Measurements from ENCODE around the gene HS1BP3. TPM values are rescaled to one million over a fixed set of nuclear protein-coding genes. Genes with fewer than 3 reads are reported as not detected.

Gene HS1BP3
- total and polyA plus RNA-seq, 2 of the 13 experiments (the other 11 are each of a cell fraction or from before 2014, with no cell fraction given), result 15.2 to 22.0 TPM

DNA sequence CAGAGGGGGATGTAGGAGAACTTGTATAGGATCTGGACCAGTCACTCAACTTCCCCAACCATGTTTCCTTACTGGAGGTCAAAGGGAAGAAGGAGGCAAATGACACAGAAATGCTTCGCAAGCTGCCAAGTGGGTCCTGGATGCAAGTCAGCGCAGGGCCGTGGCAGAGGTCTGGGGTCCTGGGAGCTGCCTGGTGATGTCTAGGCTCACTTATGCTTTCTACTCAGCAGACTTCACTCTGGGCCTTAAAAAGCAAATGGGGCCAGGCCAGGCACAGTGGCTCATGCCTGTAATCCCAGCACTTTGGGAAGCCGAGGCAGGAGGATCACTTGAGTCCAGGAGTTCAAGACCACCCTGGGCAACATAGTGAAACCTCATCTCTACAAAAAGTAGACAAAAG, 19.9 kb downstream of the HS1BP3 start:
- intact Hi-C loops (cut with micrococcal nuclease; ENCODE audit: unreplicated experiment) (no loop called here), in situ Hi-C loops (cut with HindIII; ENCODE audit: extremely low pct_ligation_motif_present, low pct_unique_long_range_greater_than_20kb) (no loop called here)
- DNase-seq (ENCODE audit: low spot score) (no peak), FAIRE-seq (no peak), ATAC-seq (no peak)
- Histone ChIP-seq H3K79me2 (ENCODE audit: insufficient read depth, low read length) (no peaks in the 10 kb centered on the region), H3K27me3 (ENCODE audit: control insufficient read depth in 1 of 2, insufficient read depth in 2 of 2, low read length in 2 of 2) (no peaks in the 10 kb centered on the region), H3K9me3 (ENCODE audit: low read length) (no peaks in the 10 kb centered on the region), H3K9ac (ENCODE audit: insufficient read depth, low read depth, low read length) (no peak overlapping the region), H2AFZ (ENCODE audit: low read length) (no peak overlapping the region), H3K36me3 (replicated peaks in 1 of 2; ENCODE audit: control insufficient read depth in 1 of 2, insufficient read depth in 2 of 2, low read length in 2 of 2) (0 out of 5 replicates have a peak, but pooled peaks cover 0 to 1% of the 10 kb centered on the region in 2 experiments), H3K4me2 (ENCODE audit: low read depth, low read length) (no peak overlapping the region), H4K20me1 (ENCODE audit: insufficient read depth, low read length) (no peaks in the 10 kb centered on the region), H3K4me1 (ENCODE audit: insufficient read depth, low read length) (peaks cover 52% of the 10 kb centered on the region), H3K27ac (ENCODE audit: extremely low read length, insufficient read depth, low read length) (no peak overlapping the region), H3K4me3 (replicated peaks in 1 of 3; ENCODE audit: insufficient read depth in 1 of 3, low read depth in 2 of 3, low read length in 3 of 3) (no peak overlapping the region)
- TF ChIP-seq ZNF563 (CRISPR knock-in tag; IDR thresholded peaks at IDR 0.05) (peak; percentile 67; the same call in 1 of the 2 replicates), PHB2 (IDR thresholded peaks at IDR 0.05; ENCODE audit: partially characterized antibody) (no peak)
- 98% methylated on average over 4 of the region's 4 CpGs for WGBS (ENCODE audit: low lambda C conversion rate)
- ChIA-PET CTCF (ENCODE audit: low intra/inter-chr PET ratio, low total read pairs) (no interaction called here), POLR2A (interaction anchor here (1.3 to 3.2 kb wide), 5 partner anchors 13 to 184 kb away, joined by 3 to 18 read pairs (median 4); partner anchors contain the start of gene RHOB)
- no TSS peak for BruUV-seq (replicated peaks)

DNA sequence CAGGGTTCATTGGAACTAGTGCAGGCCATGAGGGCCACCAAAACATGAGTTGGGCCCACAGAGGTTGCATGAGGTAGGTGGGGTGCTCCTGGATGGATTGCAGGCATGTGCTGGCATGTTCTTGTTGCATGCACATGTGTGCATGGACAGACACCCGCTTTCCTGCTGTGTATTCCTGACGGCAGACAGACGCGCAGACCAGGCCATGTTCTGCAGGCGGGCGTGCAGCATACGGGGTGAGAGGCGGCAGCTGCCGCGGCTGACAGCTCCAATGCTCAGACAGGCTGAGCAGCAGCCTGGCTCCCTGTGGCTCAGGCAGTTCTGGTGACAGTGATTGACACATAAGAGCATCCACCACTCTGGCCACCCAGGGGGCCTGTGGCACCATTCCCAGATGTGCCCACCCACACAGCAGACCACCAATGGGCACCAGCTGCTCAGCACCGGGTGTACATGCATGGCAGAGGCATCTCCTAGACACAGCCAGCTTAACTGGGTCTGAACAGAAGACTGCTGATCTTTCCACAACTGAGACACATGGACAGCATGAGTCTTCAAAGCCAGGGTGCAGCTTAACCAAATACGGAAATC, 21.2 kb downstream of the HS1BP3 start:
- POLR2A ChIA-PET, result interaction anchor here (1.5 to 3.2 kb wide), 3 partner anchors 33 to 183 kb away, joined by 4 to 18 read pairs (median 7); partner anchors contain the start of gene RHOB
- H3K27me3 ChIP-seq (ENCODE audit: control insufficient read depth in 1 of 2, insufficient read depth in 2 of 2, low read length in 2 of 2), result no peaks in the 10 kb centered on the region
- 0 out of 5 replicates have a peak, but pooled peaks cover 0 to 1% of the 10 kb centered on the region in 2 experiments for H3K36me3 ChIP-seq (replicated peaks in 1 of 2; ENCODE audit: control insufficient read depth in 1 of 2, insufficient read depth in 2 of 2, low read length in 2 of 2)
- no peak overlapping the region for H3K4me2 ChIP-seq (ENCODE audit: low read depth, low read length)
- no peak for FAIRE-seq
- no peak overlapping the region for H2AFZ ChIP-seq (ENCODE audit: low read length)
- H3K79me2 ChIP-seq (ENCODE audit: insufficient read depth, low read length), result no peaks in the 10 kb centered on the region
- peaks cover 48% of the 10 kb centered on the region for H3K4me1 ChIP-seq (ENCODE audit: insufficient read depth, low read length)
- BruUV-seq (replicated peaks), result no TSS peak
- H4K20me1 ChIP-seq (ENCODE audit: insufficient read depth, low read length), result no peaks in the 10 kb centered on the region
- no peaks in the 10 kb centered on the region for H3K9me3 ChIP-seq (ENCODE audit: low read length)
- intact Hi-C loops (cut with micrococcal nuclease; ENCODE audit: unreplicated experiment) (no loop called here), in situ Hi-C loops (cut with HindIII; ENCODE audit: extremely low pct_ligation_motif_present, low pct_unique_long_range_greater_than_20kb) (no loop called here)
- no peak for DNase-seq (ENCODE audit: low spot score)
- ATAC-seq, result no peak
- no peak overlapping the region for H3K27ac ChIP-seq (ENCODE audit: extremely low read length, insufficient read depth, low read length)
- 88% methylated on average over 12 of the region's 12 CpGs for WGBS (ENCODE audit: low lambda C conversion rate)
- H3K4me3 ChIP-seq (replicated peaks in 1 of 3; ENCODE audit: insufficient read depth in 1 of 3, low read depth in 2 of 3, low read length in 3 of 3), result no peak overlapping the region
- no peak overlapping the region for H3K9ac ChIP-seq (ENCODE audit: insufficient read depth, low read depth, low read length)
- CTCF ChIA-PET (ENCODE audit: low intra/inter-chr PET ratio, low total read pairs), result no interaction called here
- TF ChIP-seq, protein P1, sequence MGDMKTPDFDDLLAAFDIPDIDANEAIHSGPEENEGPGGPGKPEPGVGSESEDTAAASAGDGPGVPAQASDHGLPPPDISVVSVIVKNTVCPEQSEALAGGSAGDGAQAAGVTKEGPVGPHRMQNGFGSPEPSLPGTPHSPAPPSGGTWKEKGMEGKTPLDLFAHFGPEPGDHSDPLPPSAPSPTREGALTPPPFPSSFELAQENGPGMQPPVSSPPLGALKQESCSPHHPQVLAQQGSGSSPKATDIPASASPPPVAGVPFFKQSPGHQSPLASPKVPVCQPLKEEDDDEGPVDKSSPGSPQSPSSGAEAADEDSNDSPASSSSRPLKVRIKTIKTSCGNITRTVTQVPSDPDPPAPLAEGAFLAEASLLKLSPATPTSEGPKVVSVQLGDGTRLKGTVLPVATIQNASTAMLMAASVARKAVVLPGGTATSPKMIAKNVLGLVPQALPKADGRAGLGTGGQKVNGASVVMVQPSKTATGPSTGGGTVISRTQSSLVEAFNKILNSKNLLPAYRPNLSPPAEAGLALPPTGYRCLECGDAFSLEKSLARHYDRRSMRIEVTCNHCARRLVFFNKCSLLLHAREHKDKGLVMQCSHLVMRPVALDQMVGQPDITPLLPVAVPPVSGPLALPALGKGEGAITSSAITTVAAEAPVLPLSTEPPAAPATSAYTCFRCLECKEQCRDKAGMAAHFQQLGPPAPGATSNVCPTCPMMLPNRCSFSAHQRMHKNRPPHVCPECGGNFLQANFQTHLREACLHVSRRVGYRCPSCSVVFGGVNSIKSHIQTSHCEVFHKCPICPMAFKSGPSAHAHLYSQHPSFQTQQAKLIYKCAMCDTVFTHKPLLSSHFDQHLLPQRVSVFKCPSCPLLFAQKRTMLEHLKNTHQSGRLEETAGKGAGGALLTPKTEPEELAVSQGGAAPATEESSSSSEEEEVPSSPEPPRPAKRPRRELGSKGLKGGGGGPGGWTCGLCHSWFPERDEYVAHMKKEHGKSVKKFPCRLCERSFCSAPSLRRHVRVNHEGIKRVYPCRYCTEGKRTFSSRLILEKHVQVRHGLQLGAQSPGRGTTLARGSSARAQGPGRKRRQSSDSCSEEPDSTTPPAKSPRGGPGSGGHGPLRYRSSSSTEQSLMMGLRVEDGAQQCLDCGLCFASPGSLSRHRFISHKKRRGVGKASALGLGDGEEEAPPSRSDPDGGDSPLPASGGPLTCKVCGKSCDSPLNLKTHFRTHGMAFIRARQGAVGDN (CRISPR knock-in tag; IDR thresholded peaks at IDR 0.05), result peak; percentile 42; the same call in 1 of the 2 replicates
- TF ChIP-seq, protein P2, sequence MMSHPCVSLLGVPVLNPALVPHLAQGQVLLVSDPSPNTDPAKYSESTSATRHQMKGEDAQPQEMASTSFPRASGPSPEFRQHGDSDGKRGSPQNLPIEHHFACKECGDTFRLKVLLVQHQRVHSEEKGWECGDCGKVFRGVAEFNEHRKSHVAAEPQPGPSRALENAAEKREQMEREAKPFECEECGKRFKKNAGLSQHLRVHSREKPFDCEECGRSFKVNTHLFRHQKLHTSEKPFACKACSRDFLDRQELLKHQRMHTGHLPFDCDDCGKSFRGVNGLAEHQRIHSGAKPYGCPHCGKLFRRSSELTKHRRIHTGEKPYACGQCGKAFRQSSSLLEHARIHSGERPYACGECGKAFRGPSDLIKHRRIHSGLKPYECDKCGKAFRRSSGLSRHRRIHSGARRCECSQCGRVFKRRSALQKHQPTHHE (CRISPR knock-in tag; IDR thresholded peaks at IDR 0.05; ENCODE audit: borderline replicate concordance), result no peak
- TF ChIP-seq ARNTL (CRISPR knock-in tag; IDR thresholded peaks at IDR 0.05) (no peak), SRF (IDR thresholded peaks at IDR 0.05; ENCODE audit: low read depth, low read length) (no peak), NFIC (IDR thresholded peaks at IDR 0.05; ENCODE audit: low read length) (no peak), ZNF282 (IDR thresholded peaks at IDR 0.05; ENCODE audit: partially characterized antibody) (no peak), GABPA (IDR thresholded peaks at IDR 0.05; ENCODE audit: low read depth, low read length) (no peak), GABPA (CRISPR knock-in tag; IDR thresholded peaks at IDR 0.05; ENCODE audit: low read depth) (no peak)

Measured in HepG2 (cell line).